ENCODE data around the gene LBP. TPM values are rescaled to one million over a fixed set of nuclear protein-coding genes. Genes with fewer than 3 reads are reported as not detected.

Gene LBP
- total RNA-seq, 1 experiment from 2014 or later, result 0.15 TPM

DNA sequence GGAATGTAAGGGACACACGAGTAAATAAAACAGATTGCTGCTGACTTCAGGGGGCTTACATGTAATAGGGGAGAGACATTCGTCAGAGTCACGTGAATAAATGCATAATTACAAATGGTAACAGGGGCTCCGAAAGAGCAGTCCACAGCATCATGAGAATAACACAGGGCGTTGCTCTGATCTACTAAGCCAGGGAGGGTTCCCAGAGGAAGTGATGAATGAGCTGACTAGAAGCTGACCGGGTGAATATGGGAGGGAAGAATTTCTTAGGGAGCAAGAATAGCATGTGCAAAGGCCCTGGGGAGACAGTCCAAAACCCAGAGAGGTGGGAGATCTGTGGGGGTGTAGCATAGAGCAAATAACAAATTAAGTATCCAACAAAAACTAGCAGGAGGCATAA is 39.9 kb upstream of the LBP start:
- Histone ChIP-seq H3K27me3 (ENCODE audit: insufficient read depth, low read length) (0 out of 2 replicates have a peak, but pooled peaks cover 9% of the 10 kb centered on the region), H3K9me2 (ENCODE audit: insufficient read depth) (no peaks in the 10 kb centered on the region), H4K20me1 (ENCODE audit: insufficient read depth) (no peaks in the 10 kb centered on the region), H3K9me3 (ENCODE audit: control insufficient read depth in 1 of 2, insufficient read depth in 1 of 2, low read depth in 1 of 2, low read length in 2 of 2) (peaks cover 0 to 5% of the 10 kb centered on the region in 2 experiments; a peak in 1 of 4 replicates), H3K36me3 (ENCODE audit: control insufficient read depth in 1 of 2, insufficient read depth in 2 of 2, low read length in 2 of 2) (no peaks in the 10 kb centered on the region), H3K27ac (ENCODE audit: low read depth, low read length) (no peak overlapping the region), H3K4me1 (ENCODE audit: control insufficient read depth in 1 of 2, insufficient read depth in 2 of 2, low read length in 2 of 2) (no peaks in the 10 kb centered on the region), H3K79me2 (ENCODE audit: insufficient read depth, low read length) (no peaks in the 10 kb centered on the region), H2AFZ (ENCODE audit: low read depth, low read length, poor library complexity, severe bottlenecking) (no peak overlapping the region), H3K4me3 (replicated peaks in 1 of 2; ENCODE audit: low read depth in 1 of 2, low read length in 2 of 2) (no peak overlapping the region), H3K4me2 (ENCODE audit: low read length) (no peak overlapping the region), H3K9ac (ENCODE audit: low read length) (no peak overlapping the region)
- CTCF ChIA-PET, result no interaction called here
- intact Hi-C loops (cut with micrococcal nuclease), result loop anchor here (5.0 kb wide), 1 partner anchor 249 kb away; no protein-coding TSS in a partner anchor
- ATAC-seq, result no peak
- POLR2A ChIA-PET, result interaction anchor here (1.2 kb wide), 1 partner anchor 30 kb away, joined by 3 read pairs; no protein-coding TSS in a partner anchor
- DNase-seq (ENCODE audit: low read depth, low spot score), result no peak
- TF ChIP-seq ZFX (IDR thresholded peaks at IDR 0.05) (no peak), POLR2A (IDR thresholded peaks at IDR 0.05; ENCODE audit: borderline replicate concordance, extremely low read depth, insufficient read depth, insufficient read length) (no peak), EGR1 (IDR thresholded peaks at IDR 0.05; ENCODE audit: low read depth) (no peak), ZNF274 (IDR thresholded peaks at IDR 0.05; ENCODE audit: low read depth, low read length) (no peak), RAD21 (IDR thresholded peaks at IDR 0.05; ENCODE audit: low read depth) (no peak), EZH2 (IDR thresholded peaks at IDR 0.05) (no peak), CBX3 (IDR thresholded peaks at IDR 0.05; ENCODE audit: low read depth) (no peak), CEBPB (IDR thresholded peaks at IDR 0.05; ENCODE audit: low read depth) (no peak), SP1 (IDR thresholded peaks at IDR 0.05; ENCODE audit: low read depth) (no peak), JUND (IDR thresholded peaks at IDR 0.05) (no peak), FOSL1 (IDR thresholded peaks at IDR 0.05; ENCODE audit: low read depth) (no peak), YY1 (IDR thresholded peaks at IDR 0.05; ENCODE audit: extremely low read depth, insufficient replicate concordance, low read depth, low read length) (no peak)
- TF ChIP-seq, protein P1, sequence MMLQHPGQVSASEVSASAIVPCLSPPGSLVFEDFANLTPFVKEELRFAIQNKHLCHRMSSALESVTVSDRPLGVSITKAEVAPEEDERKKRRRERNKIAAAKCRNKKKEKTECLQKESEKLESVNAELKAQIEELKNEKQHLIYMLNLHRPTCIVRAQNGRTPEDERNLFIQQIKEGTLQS (IDR thresholded peaks at IDR 0.05), result no peak
- TF ChIP-seq, protein P2, sequence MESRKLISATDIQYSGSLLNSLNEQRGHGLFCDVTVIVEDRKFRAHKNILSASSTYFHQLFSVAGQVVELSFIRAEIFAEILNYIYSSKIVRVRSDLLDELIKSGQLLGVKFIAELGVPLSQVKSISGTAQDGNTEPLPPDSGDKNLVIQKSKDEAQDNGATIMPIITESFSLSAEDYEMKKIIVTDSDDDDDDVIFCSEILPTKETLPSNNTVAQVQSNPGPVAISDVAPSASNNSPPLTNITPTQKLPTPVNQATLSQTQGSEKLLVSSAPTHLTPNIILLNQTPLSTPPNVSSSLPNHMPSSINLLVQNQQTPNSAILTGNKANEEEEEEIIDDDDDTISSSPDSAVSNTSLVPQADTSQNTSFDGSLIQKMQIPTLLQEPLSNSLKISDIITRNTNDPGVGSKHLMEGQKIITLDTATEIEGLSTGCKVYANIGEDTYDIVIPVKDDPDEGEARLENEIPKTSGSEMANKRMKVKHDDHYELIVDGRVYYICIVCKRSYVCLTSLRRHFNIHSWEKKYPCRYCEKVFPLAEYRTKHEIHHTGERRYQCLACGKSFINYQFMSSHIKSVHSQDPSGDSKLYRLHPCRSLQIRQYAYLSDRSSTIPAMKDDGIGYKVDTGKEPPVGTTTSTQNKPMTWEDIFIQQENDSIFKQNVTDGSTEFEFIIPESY (IDR thresholded peaks at IDR 0.05; ENCODE audit: extremely low read depth, insufficient replicate concordance, low read length), result no peak
- TF ChIP-seq, protein P3, sequence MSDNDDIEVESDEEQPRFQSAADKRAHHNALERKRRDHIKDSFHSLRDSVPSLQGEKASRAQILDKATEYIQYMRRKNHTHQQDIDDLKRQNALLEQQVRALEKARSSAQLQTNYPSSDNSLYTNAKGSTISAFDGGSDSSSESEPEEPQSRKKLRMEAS (IDR thresholded peaks at IDR 0.05), result no peak
- TF ChIP-seq, protein P4, sequence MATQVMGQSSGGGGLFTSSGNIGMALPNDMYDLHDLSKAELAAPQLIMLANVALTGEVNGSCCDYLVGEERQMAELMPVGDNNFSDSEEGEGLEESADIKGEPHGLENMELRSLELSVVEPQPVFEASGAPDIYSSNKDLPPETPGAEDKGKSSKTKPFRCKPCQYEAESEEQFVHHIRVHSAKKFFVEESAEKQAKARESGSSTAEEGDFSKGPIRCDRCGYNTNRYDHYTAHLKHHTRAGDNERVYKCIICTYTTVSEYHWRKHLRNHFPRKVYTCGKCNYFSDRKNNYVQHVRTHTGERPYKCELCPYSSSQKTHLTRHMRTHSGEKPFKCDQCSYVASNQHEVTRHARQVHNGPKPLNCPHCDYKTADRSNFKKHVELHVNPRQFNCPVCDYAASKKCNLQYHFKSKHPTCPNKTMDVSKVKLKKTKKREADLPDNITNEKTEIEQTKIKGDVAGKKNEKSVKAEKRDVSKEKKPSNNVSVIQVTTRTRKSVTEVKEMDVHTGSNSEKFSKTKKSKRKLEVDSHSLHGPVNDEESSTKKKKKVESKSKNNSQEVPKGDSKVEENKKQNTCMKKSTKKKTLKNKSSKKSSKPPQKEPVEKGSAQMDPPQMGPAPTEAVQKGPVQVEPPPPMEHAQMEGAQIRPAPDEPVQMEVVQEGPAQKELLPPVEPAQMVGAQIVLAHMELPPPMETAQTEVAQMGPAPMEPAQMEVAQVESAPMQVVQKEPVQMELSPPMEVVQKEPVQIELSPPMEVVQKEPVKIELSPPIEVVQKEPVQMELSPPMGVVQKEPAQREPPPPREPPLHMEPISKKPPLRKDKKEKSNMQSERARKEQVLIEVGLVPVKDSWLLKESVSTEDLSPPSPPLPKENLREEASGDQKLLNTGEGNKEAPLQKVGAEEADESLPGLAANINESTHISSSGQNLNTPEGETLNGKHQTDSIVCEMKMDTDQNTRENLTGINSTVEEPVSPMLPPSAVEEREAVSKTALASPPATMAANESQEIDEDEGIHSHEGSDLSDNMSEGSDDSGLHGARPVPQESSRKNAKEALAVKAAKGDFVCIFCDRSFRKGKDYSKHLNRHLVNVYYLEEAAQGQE (IDR thresholded peaks at IDR 0.05; ENCODE audit: low read depth), result no peak
- no TSS peak for BruUV-seq (replicated peaks)
- RAD21 ChIA-PET (ENCODE audit: low non-redundant PET in 1 of 2, low total read pairs in 2 of 2, uncharacterized antibody in 2 of 2, unreplicated experiment in 2 of 2), result no interaction called here

Measured in HCT116 (cell line).